HG03558 (cell line): Measurements from ENCODE around the gene RGS9.
"Not testable (repeated sequence)": the region's sequence is repeated elsewhere in the genome, so short reads cannot be mapped to it uniquely, and the experiment has no call there.

Experiments
- ATAC-seq: cut with Tn5 transposase; IDR thresholded peaks from one replicate; pipeline ENCODE4 v1.9.1; 2021; ENCODE audit warnings: moderate number of reproducible peaks; ENCODE audit not compliant: unreplicated experiment; ENCODE audit errors: extremely low read depth

The RGS9 gene

DNA sequence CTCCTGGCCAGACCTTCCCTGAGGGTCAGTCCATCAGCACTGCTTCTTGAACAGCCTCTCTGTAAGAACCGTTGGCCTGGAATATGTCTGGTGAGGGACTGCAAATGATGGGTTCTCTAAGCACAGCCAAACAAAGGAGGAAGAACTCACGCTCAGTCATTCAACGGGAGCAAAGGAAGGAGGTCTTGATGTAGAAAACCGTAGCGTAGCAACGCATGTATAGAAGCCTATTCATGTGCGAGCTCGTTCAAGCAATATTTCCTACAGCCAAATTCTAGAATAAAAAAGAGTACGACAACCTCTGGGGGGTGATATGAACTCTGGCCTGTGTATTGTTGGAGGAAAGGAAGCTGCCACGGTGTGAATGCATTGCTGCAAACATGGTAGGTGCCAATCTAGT is 64.2 kb downstream of the RGS9 start:
- ATAC-seq: no peak

DNA sequence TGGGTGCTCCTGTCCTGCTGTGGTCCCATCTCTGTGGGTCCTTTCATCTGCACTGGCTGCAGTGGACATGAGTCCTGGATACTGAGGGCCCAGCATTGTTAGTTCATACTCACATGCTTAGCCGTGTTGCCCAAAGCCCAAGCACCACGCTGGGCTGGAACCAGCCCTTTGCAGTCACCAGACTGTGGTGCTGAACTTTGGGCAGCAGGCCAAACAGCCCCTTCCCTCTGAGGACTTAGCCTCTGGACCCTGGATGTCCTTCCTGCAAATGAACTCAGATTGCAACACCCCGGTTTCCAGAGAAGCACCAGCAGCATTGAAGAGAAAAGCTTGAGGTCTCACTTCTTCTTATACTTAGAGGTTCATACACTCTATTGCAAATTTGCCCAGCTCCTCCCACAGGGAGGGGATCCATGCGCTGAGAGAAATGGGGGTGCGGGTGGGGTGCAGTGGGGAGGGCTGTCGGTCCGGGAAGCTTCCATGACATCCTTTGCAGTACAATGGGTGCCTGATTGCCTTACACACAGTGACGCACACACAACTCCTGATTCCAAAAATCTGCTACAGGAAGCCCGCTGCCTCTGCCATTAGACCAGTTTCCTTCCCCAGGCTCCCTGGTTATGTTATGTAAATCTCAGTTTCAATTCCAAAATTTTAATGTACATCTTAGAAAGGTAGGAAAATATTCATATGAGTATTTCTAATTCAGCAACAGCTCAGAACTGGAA is 65.8 kb downstream of the RGS9 start:
- no peak for ATAC-seq

DNA sequence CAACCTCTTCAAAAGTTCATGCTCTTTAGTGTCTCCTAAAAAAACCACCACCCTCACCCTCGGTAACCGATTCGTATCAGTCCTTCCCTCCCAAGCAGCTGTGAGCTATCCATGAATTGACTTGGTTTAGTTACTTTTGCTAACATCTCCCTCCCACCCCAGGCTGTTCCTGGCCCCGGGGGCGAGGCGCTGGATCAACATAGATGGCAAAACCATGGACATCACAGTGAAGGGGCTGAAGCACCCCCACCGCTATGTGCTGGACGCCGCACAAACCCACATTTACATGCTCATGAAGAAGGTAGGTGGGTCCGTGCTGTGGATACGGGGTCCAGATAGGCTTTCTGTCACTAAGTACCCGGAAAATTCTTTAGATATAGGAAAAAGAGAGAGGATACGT is 66.8 kb downstream of the RGS9 start:
- ATAC-seq: no peak

DNA sequence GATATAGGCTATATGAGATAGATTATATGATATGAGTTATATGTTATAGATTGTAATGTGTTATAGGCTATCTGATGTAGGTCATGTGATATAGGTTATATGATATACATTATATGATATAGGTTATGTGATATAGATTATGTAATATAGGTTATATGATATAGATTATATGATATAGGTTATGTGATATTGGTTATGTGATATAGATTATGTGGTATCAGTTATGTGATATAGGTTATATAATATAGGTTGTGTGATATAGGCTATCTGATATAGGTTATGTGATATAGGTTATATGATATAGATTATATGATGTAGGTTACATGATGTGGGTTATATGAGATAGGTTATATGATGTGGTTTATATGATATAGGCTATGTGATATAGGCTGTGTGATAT is 68.5 kb downstream of the RGS9 start:
- no peak for ATAC-seq

DNA sequence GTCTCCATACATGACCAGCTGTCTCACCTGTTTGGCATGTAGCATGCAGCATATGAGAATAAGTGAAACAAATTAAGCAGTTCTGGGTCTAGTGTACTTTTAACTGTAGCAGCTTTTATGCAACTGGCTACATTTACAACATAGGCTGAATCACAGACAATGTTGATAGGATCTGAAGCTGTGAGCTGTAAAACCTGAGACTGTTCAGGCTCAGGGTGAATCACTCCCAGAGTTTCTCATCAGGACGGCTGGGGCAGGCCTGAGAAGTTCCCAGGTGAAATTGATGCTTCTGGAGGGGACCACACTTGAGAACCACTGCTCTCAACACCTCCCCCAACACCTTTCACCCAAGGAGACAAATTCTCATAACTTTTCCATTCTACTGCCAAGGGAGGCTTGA is 70.3 kb downstream of the RGS9 start:
- ATAC-seq: not testable (repeated sequence)

DNA sequence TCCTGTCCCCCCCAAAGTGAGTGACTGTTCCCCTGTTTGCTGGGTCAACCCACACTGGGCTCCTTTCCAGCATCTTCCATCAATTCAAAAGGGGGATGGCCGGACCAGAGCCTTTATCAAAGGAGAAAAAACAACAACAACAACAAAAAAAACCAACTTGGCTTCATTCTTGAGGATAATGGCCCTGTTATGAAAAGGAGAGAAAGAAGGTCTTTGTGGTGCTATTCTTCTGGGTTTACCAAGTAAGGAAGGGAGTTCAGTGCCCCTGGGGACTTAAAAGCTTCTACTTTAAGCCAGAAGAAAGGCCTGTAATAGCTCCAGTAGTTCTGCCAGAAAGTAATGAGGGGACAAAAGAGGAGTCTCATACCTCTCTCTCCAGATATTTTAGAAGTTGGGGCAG is 71.5 kb downstream of the RGS9 start:
- no peak for ATAC-seq

DNA sequence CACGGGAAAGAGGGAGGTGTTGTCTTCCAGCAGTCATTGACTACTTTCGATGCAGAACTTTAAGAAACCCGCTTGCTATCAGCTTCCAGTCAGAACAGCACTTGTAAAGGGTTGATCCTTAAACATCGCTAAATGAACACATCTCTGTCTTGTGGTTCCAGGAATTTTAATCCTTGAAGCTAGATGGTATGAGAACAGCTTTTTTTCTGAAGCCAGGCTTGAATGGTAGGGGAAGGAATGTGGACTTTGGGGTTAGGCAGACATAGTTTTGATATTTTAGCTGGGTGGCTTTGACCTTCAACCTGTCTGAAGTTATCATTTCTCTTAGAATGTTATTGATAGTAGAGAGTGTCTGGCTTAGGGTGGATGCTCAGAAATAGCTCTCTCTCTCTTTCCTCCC is 81.1 kb downstream of the RGS9 start:
- ATAC-seq: no peak

DNA sequence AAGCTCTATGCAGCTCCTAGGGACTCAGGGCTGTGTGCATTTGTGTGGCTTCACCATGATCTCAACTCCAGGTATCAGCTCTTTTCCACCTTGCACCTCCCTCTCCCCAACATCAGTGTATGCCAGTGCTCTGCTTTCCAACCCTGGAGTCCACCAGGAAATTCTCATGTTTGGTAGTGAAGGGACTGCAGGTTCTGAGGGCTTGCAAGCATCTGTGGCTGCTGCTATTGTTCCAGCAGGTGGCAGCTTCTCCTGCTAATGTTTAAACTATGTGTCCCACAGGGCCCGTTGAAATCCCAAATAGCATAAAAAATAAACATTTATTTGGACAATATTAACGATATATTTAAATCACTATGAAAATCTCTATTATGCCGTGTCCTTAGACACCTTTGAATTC is 82.0 kb downstream of the RGS9 start:
- ATAC-seq: no peak

DNA sequence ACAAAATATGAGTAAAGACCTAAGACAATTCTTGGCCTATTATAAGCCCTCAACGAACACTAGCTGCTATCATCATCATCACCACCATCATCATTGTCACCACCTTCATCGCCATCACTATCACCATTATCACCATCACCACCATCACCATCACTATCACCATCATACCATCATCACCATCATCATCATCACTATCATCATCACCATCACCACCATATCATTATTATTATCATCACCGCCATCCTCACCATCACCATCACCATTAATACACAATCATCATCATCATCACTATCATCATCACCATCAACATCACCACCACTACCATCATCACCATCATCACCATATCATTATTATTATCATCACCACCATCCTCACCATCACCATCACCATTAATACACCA is 82.5 kb downstream of the RGS9 start:
- no peak for ATAC-seq

DNA sequence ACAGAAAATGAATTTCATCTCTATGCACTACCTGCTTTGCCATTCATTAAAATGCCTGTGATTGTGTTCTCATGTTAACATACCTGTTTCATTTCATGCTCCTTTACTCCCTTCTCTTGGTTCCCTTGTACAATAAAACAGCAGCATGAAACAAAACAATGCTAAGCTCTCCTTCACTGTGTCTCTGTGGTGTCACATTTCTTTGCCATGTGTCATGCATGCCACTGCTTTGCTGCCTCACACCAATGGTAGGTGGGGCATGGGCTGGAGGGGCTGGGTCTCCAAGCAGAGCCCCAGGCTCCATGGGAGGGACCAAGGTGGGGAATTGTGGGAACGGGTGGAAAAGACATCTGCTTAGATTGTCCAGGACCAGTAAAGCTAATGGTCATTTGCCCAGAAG is 83.6 kb downstream of the RGS9 start:
- ATAC-seq: no peak

DNA sequence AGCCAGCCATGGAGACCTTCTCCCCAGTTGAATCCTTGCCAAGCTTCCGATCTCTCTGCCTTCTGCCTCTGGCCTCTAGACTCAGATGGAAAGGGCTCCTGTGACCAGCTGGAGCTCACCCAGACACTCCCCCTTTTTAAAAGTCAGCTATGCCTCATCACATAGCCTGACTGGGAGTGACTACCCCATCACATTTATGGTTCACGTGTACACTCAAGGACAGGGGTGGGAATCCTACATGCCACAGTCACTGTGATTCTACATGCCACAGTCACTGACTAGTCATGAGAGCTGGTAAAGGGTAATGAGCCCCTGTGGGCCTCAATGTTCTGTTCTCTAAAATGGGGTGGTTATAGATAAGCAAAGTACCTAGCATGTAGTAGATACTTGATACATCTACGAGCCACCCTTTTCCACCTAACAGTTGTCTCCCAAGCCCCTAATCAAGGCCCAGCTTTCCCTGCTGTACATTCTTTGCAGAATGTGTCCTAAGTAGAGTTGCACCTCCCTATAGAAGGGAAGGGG is 85.1 kb downstream of the RGS9 start:
- ATAC-seq: no peak

DNA sequence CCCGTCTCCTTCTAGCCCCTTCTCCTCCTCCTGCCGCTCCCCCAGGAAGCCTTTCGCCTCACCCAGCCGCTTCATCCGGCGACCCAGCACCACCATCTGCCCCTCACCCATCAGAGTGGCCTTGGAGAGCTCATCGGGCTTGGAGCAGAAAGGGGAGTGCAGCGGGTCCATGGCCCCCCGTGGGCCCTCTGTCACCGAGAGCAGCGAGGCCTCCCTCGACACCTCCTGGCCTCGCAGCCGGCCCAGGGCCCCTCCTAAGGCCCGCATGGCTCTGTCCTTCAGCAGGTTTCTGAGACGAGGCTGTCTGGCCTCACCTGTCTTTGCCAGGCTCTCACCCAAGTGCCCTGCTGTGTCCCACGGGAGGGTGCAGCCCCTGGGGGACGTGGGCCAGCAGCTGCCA is 87.9 kb downstream of the RGS9 start:
- no peak for ATAC-seq

DNA sequence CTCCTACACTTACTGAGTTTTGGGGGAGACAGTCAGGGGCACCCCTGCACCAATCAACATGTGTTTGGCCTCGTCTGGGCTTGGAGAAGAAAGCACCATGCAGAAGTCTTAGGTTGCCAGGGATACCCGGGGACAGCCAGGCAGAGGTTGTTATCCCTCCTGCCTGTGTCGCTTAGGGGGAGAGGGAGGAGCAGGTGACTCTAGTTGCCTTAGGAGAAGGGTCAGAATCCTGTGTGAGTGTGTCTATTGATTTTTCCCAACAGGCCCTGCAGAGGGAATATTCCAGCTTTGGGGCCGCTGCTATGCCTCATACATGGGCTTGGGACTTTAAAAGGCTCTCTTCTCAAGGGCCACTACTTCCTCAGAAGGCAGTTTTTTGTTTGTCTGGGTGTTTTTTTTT is 89.1 kb downstream of the RGS9 start:
- no peak for ATAC-seq

DNA sequence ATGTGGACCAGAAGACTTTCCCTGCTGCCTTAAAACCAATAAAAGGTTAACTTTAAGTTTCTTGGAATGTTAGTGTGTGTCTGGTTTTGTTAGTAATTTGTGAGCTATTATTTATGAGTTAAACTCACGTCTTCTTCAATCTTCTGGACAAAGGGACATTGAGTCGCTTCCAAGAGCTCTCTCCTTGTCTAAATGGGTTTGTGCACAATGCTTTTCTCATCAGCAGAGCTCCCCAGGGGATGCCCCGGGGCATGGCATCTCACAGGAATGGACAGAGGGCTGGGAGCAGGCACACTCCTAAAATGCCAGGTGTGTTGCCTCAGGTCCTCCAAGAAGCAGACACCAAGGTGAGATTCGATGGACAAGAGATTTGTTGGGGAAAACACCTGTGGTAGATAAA is 90.5 kb downstream of the RGS9 start:
- ATAC-seq: no peak

DNA sequence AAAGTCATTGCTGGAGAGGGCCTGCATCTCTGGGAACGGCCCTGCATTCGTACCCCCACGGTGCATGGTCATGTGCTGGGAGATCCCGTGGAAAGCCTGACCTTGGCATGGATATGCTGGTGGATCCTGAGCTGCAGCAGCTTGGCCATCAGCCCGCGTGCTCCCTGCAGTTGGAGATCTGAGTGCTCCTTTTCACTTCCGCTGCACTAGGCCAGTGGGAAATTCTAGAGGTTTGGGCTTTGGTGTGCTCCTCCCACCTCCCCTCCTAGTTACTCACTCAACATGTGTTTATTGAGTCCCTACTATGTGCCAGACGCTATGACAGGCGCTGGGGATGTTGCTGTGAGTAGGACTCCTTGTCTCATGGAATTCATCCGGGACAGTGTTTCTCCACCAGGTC is 91.1 kb downstream of the RGS9 start:
- no peak for ATAC-seq

DNA sequence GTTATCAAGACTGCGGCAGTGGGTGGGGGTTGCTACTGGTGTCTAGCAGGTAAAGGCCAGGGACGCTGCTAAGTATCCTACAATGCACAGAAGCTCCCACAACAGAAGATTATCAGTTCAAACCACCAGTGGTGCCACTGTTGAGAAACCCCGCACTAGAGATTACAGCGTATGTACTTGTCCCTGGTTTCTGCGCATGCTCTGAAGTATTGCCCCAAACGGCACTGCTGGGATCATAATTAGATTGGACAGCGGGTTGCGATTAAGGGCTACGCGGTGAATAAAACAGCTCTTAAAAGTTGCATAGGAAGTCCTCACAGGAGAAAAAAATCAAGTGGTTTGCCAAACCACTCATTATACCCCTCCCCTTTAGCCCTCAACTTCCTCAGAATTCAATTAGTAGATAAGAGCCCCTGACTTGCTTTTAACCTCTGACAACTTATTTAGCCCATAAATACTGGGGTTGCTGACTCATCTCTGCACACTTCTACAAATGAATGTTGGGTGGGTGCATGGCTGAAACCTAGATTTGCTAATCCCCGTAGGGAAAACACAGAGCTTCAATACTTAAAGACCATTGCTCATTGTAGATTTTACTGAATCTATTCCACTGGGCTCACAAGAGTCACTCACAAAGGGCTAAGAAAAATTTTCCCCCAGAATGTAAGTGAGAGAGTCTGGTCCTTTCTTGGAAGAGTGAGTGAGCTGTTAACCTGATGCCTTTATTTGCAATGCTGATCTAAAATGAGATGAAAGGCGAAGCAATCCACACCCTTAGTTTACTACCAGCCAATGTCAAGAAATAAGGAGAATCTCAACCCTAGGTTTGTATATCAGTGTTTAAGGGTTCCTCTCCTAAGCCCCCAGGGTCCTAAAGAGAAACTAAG is 91.8 kb downstream of the RGS9 start:
- no peak for ATAC-seq

DNA sequence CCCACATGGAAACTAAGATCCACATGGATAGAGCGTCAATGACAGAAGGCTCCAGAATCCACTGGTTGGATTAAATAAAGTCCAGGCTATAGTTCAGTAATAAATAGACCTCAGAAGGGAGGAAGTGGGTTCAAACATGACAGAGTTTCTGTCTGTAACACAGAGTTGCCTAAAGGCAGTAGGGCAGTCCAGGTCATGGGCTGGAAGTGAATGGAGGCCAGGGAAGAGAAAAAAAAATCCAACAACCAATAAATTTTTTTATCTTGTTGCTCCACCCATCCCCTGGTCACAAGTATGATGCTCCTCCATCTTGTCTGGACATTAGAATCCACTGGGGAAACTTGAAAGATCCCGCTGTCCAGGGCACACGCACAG is 92.4 kb downstream of the RGS9 start:
- no peak for ATAC-seq

DNA sequence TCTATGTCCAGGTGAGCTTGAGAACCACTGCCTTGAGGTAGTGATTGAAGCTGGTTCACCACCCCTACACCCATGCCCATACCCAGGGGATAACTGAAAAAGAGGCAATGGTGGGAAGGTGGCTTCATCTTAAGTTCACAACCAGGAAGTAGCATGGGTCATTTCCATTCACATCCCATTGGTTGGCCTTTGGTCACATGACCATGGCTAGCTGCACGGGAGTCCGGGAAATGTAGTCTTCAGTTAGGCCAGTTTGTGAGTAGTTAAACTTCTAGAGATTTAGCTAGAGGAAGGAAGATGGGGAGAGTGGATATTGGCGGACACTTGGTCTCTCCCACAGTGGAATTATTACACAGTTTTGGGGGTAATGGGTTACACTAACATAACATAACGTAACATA is 92.9 kb downstream of the RGS9 start:
- no peak for ATAC-seq

DNA sequence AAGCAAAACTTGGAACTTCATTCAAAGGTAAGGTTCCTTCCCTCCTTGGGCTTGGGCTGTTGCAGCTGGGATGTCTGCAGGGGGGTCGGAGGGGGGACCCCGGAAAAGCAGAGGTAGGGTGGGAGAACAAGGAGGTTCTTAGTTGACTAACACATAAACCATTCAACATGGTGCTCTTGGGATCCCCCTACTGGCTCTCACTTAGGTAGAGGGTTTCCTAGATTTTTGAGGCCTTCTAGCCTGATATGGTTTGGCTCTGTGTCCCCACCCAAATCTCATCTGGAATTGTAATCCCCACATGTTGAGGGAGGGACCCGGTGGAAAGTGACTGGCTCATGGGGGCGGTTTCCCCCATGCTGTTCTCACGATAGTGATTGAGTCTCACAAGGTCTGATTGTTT is 93.9 kb downstream of the RGS9 start:
- no peak for ATAC-seq

DNA sequence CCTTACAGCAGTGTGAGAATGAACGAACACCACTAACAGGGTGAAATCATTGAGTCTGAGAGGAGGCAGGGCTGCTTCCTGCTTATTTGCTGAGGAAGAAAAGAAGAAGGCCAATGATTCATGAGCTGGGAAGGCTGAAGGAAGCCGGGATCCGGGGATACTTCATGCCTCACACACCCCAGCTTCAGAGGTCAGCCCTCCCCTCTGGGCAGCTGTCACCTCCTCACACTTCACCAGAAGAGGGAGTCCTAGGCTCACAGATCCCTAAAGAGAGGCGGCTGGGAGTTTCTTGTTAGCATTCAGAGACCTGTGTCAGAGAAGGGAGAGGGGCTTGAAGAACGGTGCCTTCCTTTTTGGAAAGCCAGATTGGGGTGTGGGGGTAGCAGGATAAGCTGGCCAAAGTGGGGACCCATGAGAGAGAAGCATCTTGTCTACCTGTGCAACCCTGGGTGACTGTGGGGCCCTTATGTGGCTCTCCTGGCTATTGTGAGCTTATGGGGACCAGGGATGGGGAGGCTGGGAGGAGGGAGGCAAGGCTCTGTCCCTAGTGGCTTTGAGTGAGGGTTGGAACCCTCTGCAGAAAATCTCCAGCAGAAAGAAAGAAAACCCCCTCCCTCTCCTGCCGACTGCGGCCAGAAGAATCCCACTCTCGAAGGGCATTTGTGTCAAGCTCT is 94.6 kb downstream of the RGS9 start:
- ATAC-seq: no peak

DNA sequence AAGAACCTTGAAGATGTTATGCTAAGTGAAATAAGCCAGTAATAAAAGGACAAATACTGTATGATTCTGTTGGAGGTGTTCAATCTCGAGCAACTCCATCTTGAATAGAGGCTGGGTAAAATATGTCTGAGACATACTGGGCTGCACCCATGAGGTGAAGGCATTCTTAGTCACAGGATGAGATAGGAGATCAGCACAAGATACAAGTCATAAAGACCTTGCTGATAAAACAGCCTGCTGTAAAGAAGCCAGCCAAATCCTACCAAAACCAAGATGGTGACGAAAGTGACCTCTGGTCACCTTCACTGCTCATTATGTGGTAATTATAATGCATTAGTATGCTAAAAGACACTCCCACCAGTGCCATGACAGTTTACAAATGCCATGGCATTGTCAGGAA is 98.1 kb downstream of the RGS9 start:
- no peak for ATAC-seq
